Measurements from ENCODE around the gene SIGLEC11. TPM values are rescaled to one million over a fixed set of nuclear protein-coding genes. Genes with fewer than 3 reads are reported as not detected.
"Not testable (repeated sequence)": the region's sequence is repeated elsewhere in the genome, so short reads cannot be mapped to it uniquely, and the experiment has no call there.

SIGLEC11 gene
- polyA plus RNA-seq, result 23.8 TPM
- long read RNA-seq, donor 1, result 0 reads
- long read RNA-seq, donor 2, partial matches to known transcripts, result 0 of 2 reads
- long read RNA-seq, donor 2, other reads (novel, unspliced or antisense), result 0 of 2 reads
- long read RNA-seq, donor 3, partial matches to known transcripts, result 0 of 3 reads
- long read RNA-seq, donor 3, other reads (novel, unspliced or antisense), result 0 of 3 reads
- long read RNA-seq, donor 4, result 0 reads
- long read RNA-seq, donor 5, partial matches to known transcripts, result 0 of 2 reads
- long read RNA-seq, donor 5, other reads (novel, unspliced or antisense), result 0 of 2 reads
- long read RNA-seq, donor 6, partial matches to known transcripts, result 0 of 1 reads
- long read RNA-seq, donor 6, other reads (novel, unspliced or antisense), result 0 of 1 reads
- long read RNA-seq, donor 7, result 0 reads
- long read RNA-seq, donor 8, partial matches to known transcripts, result 0 of 1 reads
- long read RNA-seq, donor 8, other reads (novel, unspliced or antisense), result 0 of 1 reads
- long read RNA-seq, donor 9, partial matches to known transcripts, result 5 of 6 reads
- long read RNA-seq, donor 9, other reads (novel, unspliced or antisense), result 0 of 6 reads
- long read RNA-seq, donor 10, result 0 reads
- long read RNA-seq, donor 11, partial matches to known transcripts, result 0 of 2 reads
- long read RNA-seq, donor 11, other reads (novel, unspliced or antisense), result 0 of 2 reads

- not testable (repeated sequence) for H3K27me3 ChIP-seq (ENCODE audit: control insufficient read depth, insufficient read depth, low read length); DNase-seq; H3K4me1 ChIP-seq (ENCODE audit: control insufficient read depth, insufficient read depth, low read length); H3K27ac ChIP-seq (ENCODE audit: low read length); H3K4me3 ChIP-seq (ENCODE audit: low read length); H3K36me3 ChIP-seq (ENCODE audit: control insufficient read depth, insufficient read depth, low read length); H3K9me3 ChIP-seq (ENCODE audit: control insufficient read depth, low read depth, low read length)
- no CpG with 5 or more reads among the region's 10 CpGs for WGBS (ENCODE audit: insufficient coverage, low lambda C conversion rate)
These were observed at the start of gene SIGLEC11 for GRCh38 chr19:49960980-49961379. Gene SIGLEC11 (minus strand): TSS chr19:49961172. CDS start chr19:49961081, 91 bp downstream.

- H3K36me3 ChIP-seq (ENCODE audit: control insufficient read depth, insufficient read depth, low read length), result peaks cover 70% of the 10 kb centered on the region
These were observed 47.6 kb upstream of the SIGLEC11 start for GRCh38 chr19:50008532-50008931.

DNA sequence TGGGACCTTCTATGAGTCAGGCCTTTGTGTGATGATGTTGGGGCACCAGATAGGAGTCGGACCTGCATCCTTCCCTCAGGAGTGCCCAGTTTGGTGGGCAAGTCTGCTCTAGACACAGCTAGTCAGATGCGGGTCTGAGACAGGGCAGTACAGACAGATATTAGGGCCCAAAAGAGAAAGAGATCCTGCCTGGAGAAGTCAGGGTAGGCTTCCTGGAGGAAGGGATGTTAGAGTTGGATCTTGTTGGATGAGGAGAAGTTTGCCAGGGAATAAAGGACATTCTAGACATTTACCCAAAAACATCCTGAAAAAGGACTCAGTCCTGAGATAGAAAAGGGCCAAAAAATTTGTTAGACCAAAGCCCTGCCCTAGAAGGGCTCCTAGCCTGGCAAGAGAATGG is 47.0 kb upstream of the SIGLEC11 start:
- no peaks in the 10 kb centered on the region for H3K9me3 ChIP-seq (ENCODE audit: control insufficient read depth, low read depth, low read length)
- no peaks in the 10 kb centered on the region for H3K4me1 ChIP-seq (ENCODE audit: control insufficient read depth, insufficient read depth, low read length)
- H3K4me3 ChIP-seq (ENCODE audit: low read length), result no peak overlapping the region
- H3K36me3 ChIP-seq (ENCODE audit: control insufficient read depth, insufficient read depth, low read length), result peaks cover 72% of the 10 kb centered on the region
- no peaks in the 10 kb centered on the region for H3K27me3 ChIP-seq (ENCODE audit: control insufficient read depth, insufficient read depth, low read length)
- no peak overlapping the region for H3K27ac ChIP-seq (ENCODE audit: low read length)
- no peak for DNase-seq
- WGBS (ENCODE audit: insufficient coverage, low lambda C conversion rate), result no CpG with 5 or more reads among the region's 2 CpGs

More at GRCh38 chr19:50008532-50008931, 47.6 kb upstream of the SIGLEC11 start:
- Histone ChIP-seq H3K27ac (ENCODE audit: low read length) (no peak overlapping the region), H3K9me3 (ENCODE audit: control insufficient read depth, low read depth, low read length) (no peaks in the 10 kb centered on the region), H3K27me3 (ENCODE audit: control insufficient read depth, insufficient read depth, low read length) (no peaks in the 10 kb centered on the region), H3K4me1 (ENCODE audit: control insufficient read depth, insufficient read depth, low read length) (no peaks in the 10 kb centered on the region), H3K4me3 (ENCODE audit: low read length) (no peak overlapping the region)
- no peak for DNase-seq
- WGBS (ENCODE audit: insufficient coverage, low lambda C conversion rate), result no CpG with 5 or more reads among the region's 10 CpGs

- DNase-seq, result no peak
- H3K4me3 ChIP-seq (ENCODE audit: low read length), result no peak overlapping the region
- H3K9me3 ChIP-seq (ENCODE audit: control insufficient read depth, low read depth, low read length), result no peaks in the 10 kb centered on the region
- WGBS (ENCODE audit: insufficient coverage, low lambda C conversion rate), result no CpG with 5 or more reads among the region's 10 CpGs
- H3K27me3 ChIP-seq (ENCODE audit: control insufficient read depth, insufficient read depth, low read length), result no peaks in the 10 kb centered on the region
- H3K27ac ChIP-seq (ENCODE audit: low read length), result no peak overlapping the region
- H3K4me1 ChIP-seq (ENCODE audit: control insufficient read depth, insufficient read depth, low read length), result no peaks in the 10 kb centered on the region
- H3K36me3 ChIP-seq (ENCODE audit: control insufficient read depth, insufficient read depth, low read length), result peaks cover 76% of the 10 kb centered on the region
These were observed 46.2 kb upstream of the SIGLEC11 start for GRCh38 chr19:50007170-50007569.

GRCh38 chr19:50005428-50005827 is 44.5 kb upstream of the SIGLEC11 start:
- no peaks in the 10 kb centered on the region for H3K4me1 ChIP-seq (ENCODE audit: control insufficient read depth, insufficient read depth, low read length)
- no peaks in the 10 kb centered on the region for H3K27me3 ChIP-seq (ENCODE audit: control insufficient read depth, insufficient read depth, low read length)
- H3K36me3 ChIP-seq (ENCODE audit: control insufficient read depth, insufficient read depth, low read length), result peaks cover 89% of the 10 kb centered on the region
- no peak for DNase-seq
- no peaks in the 10 kb centered on the region for H3K9me3 ChIP-seq (ENCODE audit: control insufficient read depth, low read depth, low read length)
- no peak overlapping the region for H3K27ac ChIP-seq (ENCODE audit: low read length)
- 100% methylated on average over 2 of the region's 12 CpGs for WGBS (ENCODE audit: insufficient coverage, low lambda C conversion rate)
- no peak overlapping the region for H3K4me3 ChIP-seq (ENCODE audit: low read length)

- H3K9me3 ChIP-seq (ENCODE audit: control insufficient read depth, low read depth, low read length), result no peaks in the 10 kb centered on the region
- H3K27me3 ChIP-seq (ENCODE audit: control insufficient read depth, insufficient read depth, low read length), result no peaks in the 10 kb centered on the region
- H3K27ac ChIP-seq (ENCODE audit: low read length), result no peak overlapping the region
- WGBS (ENCODE audit: insufficient coverage, low lambda C conversion rate), result 93% methylated on average over 3 of the region's 11 CpGs
- no peak overlapping the region for H3K4me3 ChIP-seq (ENCODE audit: low read length)
- no peak for DNase-seq
- H3K36me3 ChIP-seq (ENCODE audit: control insufficient read depth, insufficient read depth, low read length), result peaks cover 97% of the 10 kb centered on the region
- H3K4me1 ChIP-seq (ENCODE audit: control insufficient read depth, insufficient read depth, low read length), result no peaks in the 10 kb centered on the region
These were observed 42.9 kb upstream of the SIGLEC11 start for GRCh38 chr19:50003810-50004419.

DNA sequence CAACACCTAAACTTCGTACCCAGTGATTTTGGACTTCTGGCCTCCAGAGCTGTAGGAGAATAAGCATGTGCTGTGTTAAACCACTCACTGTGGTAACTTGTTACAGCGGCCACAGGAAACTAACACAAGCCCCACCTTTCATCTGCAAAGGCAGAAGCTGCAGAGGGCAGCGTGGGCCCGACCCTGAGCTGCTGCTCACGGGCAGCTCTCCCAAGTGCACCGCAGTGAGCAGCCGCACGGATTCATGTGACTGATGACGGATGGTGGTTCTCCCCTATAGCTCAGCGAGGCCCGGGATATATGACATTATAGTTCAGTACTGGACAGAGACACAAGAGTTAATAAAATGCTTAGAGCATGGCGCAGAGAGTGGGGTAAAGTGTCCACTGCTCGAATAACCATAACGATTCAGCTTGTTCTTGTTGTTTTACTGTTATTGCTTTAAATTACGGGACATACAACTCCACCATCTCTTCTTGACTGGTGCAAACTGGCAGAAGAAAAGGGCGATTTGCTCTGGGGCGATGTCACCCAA is 42.3 kb upstream of the SIGLEC11 start:
- Histone ChIP-seq H3K27me3 (ENCODE audit: control insufficient read depth, insufficient read depth, low read length) (no peaks in the 10 kb centered on the region), H3K36me3 (ENCODE audit: control insufficient read depth, insufficient read depth, low read length) (peaks cover 96% of the 10 kb centered on the region), H3K4me3 (ENCODE audit: low read length) (no peak overlapping the region), H3K27ac (ENCODE audit: low read length) (no peak overlapping the region), H3K9me3 (ENCODE audit: control insufficient read depth, low read depth, low read length) (no peaks in the 10 kb centered on the region), H3K4me1 (ENCODE audit: control insufficient read depth, insufficient read depth, low read length) (no peaks in the 10 kb centered on the region)
- no peak for DNase-seq
- no CpG with 5 or more reads among the region's 17 CpGs for WGBS (ENCODE audit: insufficient coverage, low lambda C conversion rate)

DNA sequence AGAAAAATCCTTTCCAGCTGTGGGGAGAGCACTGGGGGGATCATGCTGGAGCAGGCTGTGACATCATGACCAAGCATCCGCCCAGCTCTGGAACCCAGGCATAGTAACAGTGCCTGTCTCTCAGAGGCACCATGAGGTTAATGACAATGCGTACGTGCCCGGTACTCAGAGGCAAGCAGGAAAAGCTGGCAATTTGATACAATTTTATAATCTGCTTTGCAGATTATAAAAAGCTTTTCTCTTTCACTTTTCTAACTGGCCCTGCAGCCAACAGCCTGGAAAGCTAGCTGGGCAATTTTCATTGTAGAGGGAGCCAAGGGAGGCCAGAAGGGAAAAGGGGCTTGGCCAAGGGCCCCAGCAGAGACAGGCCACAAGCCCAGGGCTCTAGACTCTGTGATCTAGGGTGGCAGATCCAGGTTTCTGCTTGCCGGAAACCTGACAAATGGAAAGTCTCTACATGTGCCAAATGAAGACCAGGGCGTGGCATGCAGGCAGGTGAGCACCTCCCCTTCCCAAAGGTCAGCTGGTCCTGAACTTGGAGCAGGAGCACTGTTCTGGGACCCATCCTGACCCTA is 41.5 kb upstream of the SIGLEC11 start:
- H3K27ac ChIP-seq (ENCODE audit: low read length), result no peak overlapping the region
- no peak overlapping the region for H3K4me3 ChIP-seq (ENCODE audit: low read length)
- WGBS (ENCODE audit: insufficient coverage, low lambda C conversion rate), result no CpG with 5 or more reads among the region's 6 CpGs
- H3K4me1 ChIP-seq (ENCODE audit: control insufficient read depth, insufficient read depth, low read length), result no peaks in the 10 kb centered on the region
- peaks cover 91% of the 10 kb centered on the region for H3K36me3 ChIP-seq (ENCODE audit: control insufficient read depth, insufficient read depth, low read length)
- H3K9me3 ChIP-seq (ENCODE audit: control insufficient read depth, low read depth, low read length), result no peaks in the 10 kb centered on the region
- H3K27me3 ChIP-seq (ENCODE audit: control insufficient read depth, insufficient read depth, low read length), result no peaks in the 10 kb centered on the region
- DNase-seq, result no peak

GRCh38 chr19:50001775-50002174 is 40.8 kb upstream of the SIGLEC11 start:
- H3K36me3 ChIP-seq (ENCODE audit: control insufficient read depth, insufficient read depth, low read length), result peaks cover 89% of the 10 kb centered on the region

More at GRCh38 chr19:50001775-50002174, 40.8 kb upstream of the SIGLEC11 start:
- H3K27me3 ChIP-seq (ENCODE audit: control insufficient read depth, insufficient read depth, low read length), result no peaks in the 10 kb centered on the region
- no peaks in the 10 kb centered on the region for H3K4me1 ChIP-seq (ENCODE audit: control insufficient read depth, insufficient read depth, low read length)
- H3K9me3 ChIP-seq (ENCODE audit: control insufficient read depth, low read depth, low read length), result no peaks in the 10 kb centered on the region
- no peak for DNase-seq
- H3K27ac ChIP-seq (ENCODE audit: low read length), result no peak overlapping the region
- H3K4me3 ChIP-seq (ENCODE audit: low read length), result no peak overlapping the region
- no CpG with 5 or more reads among the region's 8 CpGs for WGBS (ENCODE audit: insufficient coverage, low lambda C conversion rate)

All from large intestine (tissue), 12 donors.